ENCODE measurements around the gene FXYD3. TPM values are rescaled to one million over a fixed set of nuclear protein-coding genes. Genes with fewer than 3 reads are reported as not detected.
"Not testable (repeated sequence)": the region's sequence is repeated elsewhere in the genome, so short reads cannot be mapped to it uniquely, and the experiment has no call there.

The FXYD3 gene
- polyA plus RNA-seq, 1 donor: 0.42 TPM

- DNase-seq (ENCODE audit: low read depth): no peak
Observed at GRCh38 chr19:35141837-35142605, 26.4 kb downstream of the FXYD3 start.

- DNase-seq (ENCODE audit: low read depth): no peak
Observed at GRCh38 chr19:35142606-35143230, 27.1 kb downstream of the FXYD3 start.

- DNase-seq (ENCODE audit: low read depth): no peak
Observed at GRCh38 chr19:35143231-35143715, 27.6 kb downstream of the FXYD3 start, which contains the start of gene FXYD7. Gene FXYD7, plus strand, starts transcription at chr19:35143255. Its CDS starts 79 bp downstream, at chr19:35143334.

- no peak for DNase-seq (ENCODE audit: low read depth)
Observed at GRCh38 chr19:35143818-35144217, 28.2 kb downstream of the FXYD3 start.

GRCh38 chr19:35144259-35144599, 28.6 kb downstream of the FXYD3 start:
- DNase-seq (ENCODE audit: low read depth): no peak

GRCh38 chr19:35144600-35145436, 29.2 kb downstream of the FXYD3 start:
- no peak for DNase-seq (ENCODE audit: low read depth)

GRCh38 chr19:35146746-35147459, 31.3 kb downstream of the FXYD3 start:
- DNase-seq (ENCODE audit: low read depth): no peak

- no peak for DNase-seq (ENCODE audit: low read depth)
Observed at GRCh38 chr19:35149463-35149862, 33.8 kb downstream of the FXYD3 start.

- DNase-seq (ENCODE audit: low read depth): no peak
Observed at GRCh38 chr19:35150445-35150844, 34.8 kb downstream of the FXYD3 start.

- no peak for DNase-seq (ENCODE audit: low read depth)
Observed at GRCh38 chr19:35151273-35152065, 35.8 kb downstream of the FXYD3 start.

- DNase-seq (ENCODE audit: low read depth): not testable (repeated sequence)
Observed at GRCh38 chr19:35153129-35153522, 37.5 kb downstream of the FXYD3 start.

GRCh38 chr19:35153701-35154524, 38.3 kb downstream of the FXYD3 start:
- DNase-seq (ENCODE audit: low read depth): no peak

GRCh38 chr19:35154525-35155406, 39.1 kb downstream of the FXYD3 start, which contains the start of gene FXYD5:
Gene FXYD5, plus strand, starts transcription at chr19:35154735. Its CDS starts 816 bp downstream, at chr19:35155551.
- DNase-seq (ENCODE audit: low read depth): no peak

- no peak for DNase-seq (ENCODE audit: low read depth)
Observed at GRCh38 chr19:35155441-35155840, 39.8 kb downstream of the FXYD3 start.

GRCh38 chr19:35155981-35156672, 40.5 kb downstream of the FXYD3 start:
- DNase-seq (ENCODE audit: low read depth): no peak

- no peak for DNase-seq (ENCODE audit: low read depth)
Observed at GRCh38 chr19:35156673-35157014, 41.0 kb downstream of the FXYD3 start.

GRCh38 chr19:35157431-35157830, 41.8 kb downstream of the FXYD3 start:
- no peak for DNase-seq (ENCODE audit: low read depth)

GRCh38 chr19:35159606-35160005, 44.0 kb downstream of the FXYD3 start:
- DNase-seq (ENCODE audit: low read depth): no peak
